Measurements from ENCODE around the gene SLC41A2.
"Not testable (repeated sequence)": the region's sequence is repeated elsewhere in the genome, so short reads cannot be mapped to it uniquely, and the experiment has no call there.

Gene SLC41A2

GRCh38 chr12:104951759-104952509 is 6.2 kb downstream of the SLC41A2 start:
- TF ChIP-seq TCF4 (CRISPR knock-in tag; IDR thresholded peaks at IDR 0.05; ENCODE audit: borderline replicate concordance) (no peak), PPARA (CRISPR knock-in tag; IDR thresholded peaks at IDR 0.05; ENCODE audit: borderline replicate concordance) (no peak), GLIS3 (CRISPR knock-in tag; IDR thresholded peaks at IDR 0.05) (no peak), SNAI2 (CRISPR knock-in tag; IDR thresholded peaks at IDR 0.05) (no peak), ZNF70 (CRISPR knock-in tag; IDR thresholded peaks at IDR 0.05) (no peak), CSRNP3 (CRISPR knock-in tag; IDR thresholded peaks at IDR 0.05) (no peak), ARNTL (CRISPR knock-in tag; IDR thresholded peaks at IDR 0.05; ENCODE audit: borderline replicate concordance, low read depth) (no peak), POU6F1 (CRISPR knock-in tag; IDR thresholded peaks at IDR 0.05; ENCODE audit: borderline replicate concordance, low read depth) (no peak), ZFP30 (CRISPR knock-in tag; IDR thresholded peaks at IDR 0.05) (no peak), ZC3H10 (CRISPR knock-in tag; IDR thresholded peaks at IDR 0.05) (no peak), TOX (CRISPR knock-in tag; IDR thresholded peaks at IDR 0.05; ENCODE audit: borderline replicate concordance) (no peak), ZNF565 (CRISPR knock-in tag; conservative IDR thresholded peaks at IDR 0.05; ENCODE audit: low read depth) (no peak), CSDC2 (CRISPR knock-in tag; IDR thresholded peaks at IDR 0.05) (no peak), PATZ1 (CRISPR knock-in tag; IDR thresholded peaks at IDR 0.05; ENCODE audit: borderline replicate concordance) (no peak), OSR1 (CRISPR knock-in tag; IDR thresholded peaks at IDR 0.05) (no peak), ISL1 (CRISPR knock-in tag; IDR thresholded peaks at IDR 0.05) (no peak), ZFP3 (CRISPR knock-in tag; IDR thresholded peaks at IDR 0.05) (no peak)
- ATAC-seq: no peak

GRCh38 chr12:104948716-104949115 is 9.4 kb downstream of the SLC41A2 start:
- not testable (repeated sequence) for ATAC-seq

- ATAC-seq: no peak
- TF ChIP-seq ESRRG (CRISPR knock-in tag; IDR thresholded peaks at IDR 0.05) (no peak), CSDC2 (CRISPR knock-in tag; IDR thresholded peaks at IDR 0.05) (no peak), ZFP3 (CRISPR knock-in tag; IDR thresholded peaks at IDR 0.05) (no peak), ZNF8 (CRISPR knock-in tag; IDR thresholded peaks at IDR 0.05) (no peak), CSRNP3 (CRISPR knock-in tag; IDR thresholded peaks at IDR 0.05) (no peak), ZNF70 (CRISPR knock-in tag; IDR thresholded peaks at IDR 0.05) (no peak), GLIS3 (CRISPR knock-in tag; IDR thresholded peaks at IDR 0.05) (no peak), POU6F1 (CRISPR knock-in tag; IDR thresholded peaks at IDR 0.05; ENCODE audit: borderline replicate concordance, low read depth) (no peak), CREB5 (CRISPR knock-in tag; IDR thresholded peaks at IDR 0.05; ENCODE audit: low read depth) (no peak), ISL1 (CRISPR knock-in tag; IDR thresholded peaks at IDR 0.05) (no peak), OSR1 (CRISPR knock-in tag; IDR thresholded peaks at IDR 0.05) (no peak), TSHZ2 (CRISPR knock-in tag; IDR thresholded peaks at IDR 0.05) (no peak), RARB (CRISPR knock-in tag; IDR thresholded peaks at IDR 0.05) (no peak), TCF4 (CRISPR knock-in tag; IDR thresholded peaks at IDR 0.05; ENCODE audit: borderline replicate concordance) (no peak), TOX (CRISPR knock-in tag; IDR thresholded peaks at IDR 0.05; ENCODE audit: borderline replicate concordance) (no peak), BACH2 (CRISPR knock-in tag; IDR thresholded peaks at IDR 0.05; ENCODE audit: borderline replicate concordance) (no peak)
Observed at GRCh38 chr12:104944252-104944651, 13.8 kb downstream of the SLC41A2 start.

Measured in SK-N-SH treated with all-trans-retinoic acid at 6 μM for 48 hours (cell line).